Erythroblast (primary cell): ENCODE measurements around the gene GJB4.

Experiments used
- GATA1 ChIP-seq: IDR thresholded peaks from 2 replicates; pipeline ENCODE4 v1.6.1; 2011; ENCODE audit warnings: low read depth, mild to moderate bottlenecking, control low read depth, low read length, moderate library complexity
- POLR2A ChIP-seq: IDR thresholded peaks from 2 replicates; pipeline ENCODE4 v1.6.1; 2011; ENCODE audit warnings: mild to moderate bottlenecking, low read length

- TF ChIP-seq POLR2A = no peak
- TF ChIP-seq GATA1 = no peak
Observed at GRCh38 chr1:34715139-34715538, 44.4 kb upstream of the GJB4 start.
